Neural progenitor cell (in vitro differentiated cells): ENCODE results near the gene ITGA5.

Experiments used
- EZH2 ChIP-seq: fragments of 200-600 bp; sonication (generic); IDR thresholded peaks from 2 replicates; pipeline ENCODE4 v1.6.1; 2017; ENCODE audit warnings: antibody characterized with exemption, mild to moderate bottlenecking, moderate library complexity
- TF ChIP-seq, protein P1 (sequence below): fragments of 200-600 bp; sonication (generic); IDR thresholded peaks from 2 replicates; pipeline ENCODE4 v1.5.1; 2017; ENCODE audit warnings: antibody characterized with exemption, mild to moderate bottlenecking

DNA sequence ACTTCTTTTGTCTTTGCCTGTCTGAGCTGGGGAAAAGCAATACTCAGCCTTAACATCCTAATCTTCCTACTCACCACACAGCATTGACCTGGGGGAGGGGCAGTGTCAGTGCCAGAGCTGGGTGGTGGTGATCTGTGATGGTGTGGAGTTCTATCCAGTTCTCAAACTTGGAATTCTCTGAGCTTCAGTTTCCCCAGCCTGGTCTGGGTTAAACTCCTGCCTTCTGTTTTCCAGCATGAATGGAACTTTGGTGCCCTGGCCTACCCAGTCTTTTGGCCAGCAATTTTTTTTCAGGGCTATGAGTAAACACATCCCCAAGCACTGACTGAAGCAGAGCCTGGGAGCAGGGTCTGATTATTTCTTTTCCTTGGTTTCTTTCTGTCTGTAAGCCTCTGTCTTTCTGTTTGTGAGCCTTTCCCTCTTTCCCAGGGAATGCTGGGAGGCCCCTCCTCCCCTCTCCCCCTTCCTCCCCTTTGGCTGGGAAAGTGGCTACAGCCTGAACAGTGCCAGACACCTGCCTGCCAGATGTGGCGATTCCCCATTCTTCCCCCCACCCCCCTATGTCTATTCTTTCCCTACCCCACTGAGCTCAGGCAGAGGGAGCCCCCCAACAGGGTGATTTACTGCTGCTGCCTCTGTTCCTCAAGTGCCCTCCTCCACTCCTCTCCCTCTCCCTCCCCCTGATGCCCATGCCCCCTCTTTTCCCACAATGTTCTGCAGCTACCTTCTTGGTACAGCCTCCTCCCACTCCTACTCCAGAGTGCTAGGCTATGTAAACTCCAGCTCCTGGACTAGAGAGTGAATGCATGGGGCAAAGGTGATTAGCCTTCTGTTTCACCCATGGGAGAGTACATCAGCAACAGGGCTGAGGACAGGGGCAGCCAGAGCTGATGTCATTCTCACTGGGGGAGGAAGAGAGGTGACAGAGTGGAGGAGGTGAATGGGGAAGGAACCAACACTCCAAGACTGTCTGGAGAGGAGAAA is 65.9 kb downstream of the ITGA5 start:
- TF ChIP-seq, protein P1, sequence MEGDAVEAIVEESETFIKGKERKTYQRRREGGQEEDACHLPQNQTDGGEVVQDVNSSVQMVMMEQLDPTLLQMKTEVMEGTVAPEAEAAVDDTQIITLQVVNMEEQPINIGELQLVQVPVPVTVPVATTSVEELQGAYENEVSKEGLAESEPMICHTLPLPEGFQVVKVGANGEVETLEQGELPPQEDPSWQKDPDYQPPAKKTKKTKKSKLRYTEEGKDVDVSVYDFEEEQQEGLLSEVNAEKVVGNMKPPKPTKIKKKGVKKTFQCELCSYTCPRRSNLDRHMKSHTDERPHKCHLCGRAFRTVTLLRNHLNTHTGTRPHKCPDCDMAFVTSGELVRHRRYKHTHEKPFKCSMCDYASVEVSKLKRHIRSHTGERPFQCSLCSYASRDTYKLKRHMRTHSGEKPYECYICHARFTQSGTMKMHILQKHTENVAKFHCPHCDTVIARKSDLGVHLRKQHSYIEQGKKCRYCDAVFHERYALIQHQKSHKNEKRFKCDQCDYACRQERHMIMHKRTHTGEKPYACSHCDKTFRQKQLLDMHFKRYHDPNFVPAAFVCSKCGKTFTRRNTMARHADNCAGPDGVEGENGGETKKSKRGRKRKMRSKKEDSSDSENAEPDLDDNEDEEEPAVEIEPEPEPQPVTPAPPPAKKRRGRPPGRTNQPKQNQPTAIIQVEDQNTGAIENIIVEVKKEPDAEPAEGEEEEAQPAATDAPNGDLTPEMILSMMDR = no peak
- no peak for TF ChIP-seq EZH2
